ENCODE results near the gene JCAD. TPM values are rescaled to one million over a fixed set of nuclear protein-coding genes. Genes with fewer than 3 reads are reported as not detected.

Gene JCAD
- polyA plus RNA-seq, 10 donors: 25.2 to 37.9 (median 33.4) TPM

DNA sequence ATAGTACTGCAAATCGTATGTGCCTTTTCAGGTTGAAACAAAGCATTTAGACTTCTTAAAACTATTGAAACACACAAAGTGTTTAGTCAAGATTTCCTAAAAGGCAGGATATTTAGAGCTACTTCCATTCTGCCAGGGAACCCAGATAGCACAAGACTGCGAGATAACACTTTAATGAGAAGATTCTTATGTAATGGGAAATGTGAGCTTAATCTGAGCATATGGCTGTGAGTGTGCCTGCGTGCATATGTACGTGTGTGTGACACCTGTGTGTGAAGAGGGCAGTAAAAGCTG, 14.3 kb upstream of the JCAD start:
- no peak for DNase-seq

DNA sequence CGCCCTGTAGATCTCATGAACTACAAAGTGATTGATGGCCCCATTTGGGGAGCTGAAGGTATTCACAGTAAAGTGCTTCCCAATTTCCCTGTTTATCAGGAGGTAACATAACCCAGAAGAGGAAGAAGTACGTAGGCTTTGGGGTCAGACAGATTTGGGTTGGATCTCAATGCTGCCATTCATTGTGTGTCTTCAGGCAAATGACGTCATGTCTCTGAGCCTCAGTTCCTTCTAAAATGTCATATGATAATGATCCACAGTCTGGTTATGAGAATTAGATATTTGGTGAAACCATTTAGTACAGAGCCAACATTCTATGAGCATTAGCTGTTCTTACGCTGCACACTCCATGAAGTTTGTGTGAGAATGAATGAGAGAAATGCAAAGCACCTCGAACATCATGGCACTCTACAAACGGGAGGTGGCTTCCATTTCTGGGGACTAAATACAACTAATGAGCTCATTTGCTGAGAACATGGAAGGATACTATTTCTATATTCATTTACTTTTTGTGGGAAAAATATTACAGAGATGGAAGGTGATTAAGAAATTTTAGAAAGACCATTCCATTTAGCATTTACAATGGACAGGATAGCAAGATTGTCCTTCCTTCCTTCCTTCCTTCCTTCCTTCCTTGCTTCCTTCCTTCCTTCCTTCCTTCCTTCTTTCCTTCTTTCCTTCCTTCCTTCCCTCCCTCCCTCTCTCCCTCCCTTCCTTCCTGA, 13.8 kb upstream of the JCAD start:
- no peak for DNase-seq

DNA sequence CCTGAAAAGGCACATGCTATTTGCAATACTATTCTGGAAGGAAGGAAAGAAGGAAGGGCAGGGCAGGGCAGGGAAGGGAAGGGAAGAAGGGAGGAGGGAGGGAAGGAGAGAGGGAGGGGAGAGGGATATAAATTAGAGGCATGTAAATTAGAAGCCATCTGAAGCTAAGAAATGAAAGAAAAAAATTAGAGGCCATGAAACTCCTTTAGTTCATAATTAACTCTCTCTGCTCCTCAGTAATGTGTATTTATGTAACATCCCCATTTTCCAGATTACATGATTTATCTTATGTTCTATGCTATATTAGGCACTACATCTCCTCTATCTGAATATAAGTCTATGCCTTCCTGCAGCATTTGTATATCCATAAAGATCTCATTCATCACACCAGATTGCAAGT, 12.7 kb upstream of the JCAD start:
- no peak for DNase-seq

DNA sequence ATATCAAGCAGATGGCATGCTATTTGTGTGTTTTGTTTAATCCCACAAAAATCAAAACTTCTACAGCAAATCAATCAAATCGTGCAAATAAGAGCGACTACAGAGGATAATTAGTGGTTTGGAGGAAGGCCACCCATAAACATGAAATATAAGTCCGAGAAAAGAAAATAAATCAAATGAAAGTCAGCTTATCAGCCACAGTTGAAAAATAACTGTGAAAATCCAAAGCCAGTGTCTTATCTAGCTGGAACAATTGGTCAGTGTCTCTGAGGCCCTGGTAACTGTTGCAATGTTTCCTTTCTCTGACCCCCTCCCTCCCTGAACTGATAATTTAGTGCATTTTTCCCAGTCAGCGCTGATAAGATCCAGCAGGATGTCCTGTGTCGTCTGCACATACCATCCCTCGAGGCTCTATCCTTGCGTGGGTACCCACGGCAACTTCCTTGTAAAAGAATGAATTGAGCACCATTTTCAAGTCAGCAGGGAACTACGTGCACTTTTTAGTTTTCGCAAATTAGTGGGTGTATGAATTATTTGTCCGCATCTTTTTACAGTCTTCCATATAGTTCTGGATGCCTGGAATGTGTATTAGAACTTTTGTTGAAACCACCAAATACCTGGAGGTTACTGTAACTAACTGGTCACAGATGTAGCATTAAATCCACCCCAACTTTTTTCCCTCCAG, 10.8 kb upstream of the JCAD start:
- peak in 2 of 3 donors; percentile 36 to 59 for DNase-seq

DNA sequence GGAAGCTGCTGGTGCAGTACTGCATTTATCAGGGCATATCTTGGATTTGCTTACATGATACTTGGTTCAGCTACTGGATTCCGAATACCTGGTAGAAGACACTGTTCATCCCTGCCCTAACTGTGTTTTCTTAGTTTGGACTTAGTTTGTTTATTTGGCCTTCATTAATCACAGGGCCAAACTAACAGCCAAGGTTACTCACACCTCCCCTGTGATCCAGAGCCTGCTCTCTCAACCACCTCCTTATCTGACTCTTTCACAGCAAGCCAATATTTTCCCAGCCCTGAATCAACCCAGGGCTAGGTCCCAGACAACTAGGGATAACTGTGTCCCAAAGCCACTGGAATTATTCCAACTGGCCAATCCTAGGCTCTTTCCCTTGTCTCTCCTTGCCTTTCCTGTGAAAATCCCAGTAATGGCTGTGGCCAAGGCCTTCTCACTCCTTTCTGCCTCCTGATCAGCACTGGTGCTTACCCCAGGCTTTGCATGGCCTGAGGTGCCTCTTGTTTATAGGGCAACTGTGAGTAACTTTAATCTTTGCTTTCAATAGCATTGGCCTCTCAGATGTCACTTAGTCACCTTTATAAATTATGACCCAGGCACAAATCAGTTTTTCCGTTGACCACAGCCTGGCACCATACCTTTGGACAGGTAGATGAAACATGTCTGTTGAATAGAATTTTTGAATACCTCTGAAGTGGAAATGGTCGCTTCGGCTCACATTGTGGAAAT, 9.3 kb upstream of the JCAD start:
- DNase-seq: no peak

DNA sequence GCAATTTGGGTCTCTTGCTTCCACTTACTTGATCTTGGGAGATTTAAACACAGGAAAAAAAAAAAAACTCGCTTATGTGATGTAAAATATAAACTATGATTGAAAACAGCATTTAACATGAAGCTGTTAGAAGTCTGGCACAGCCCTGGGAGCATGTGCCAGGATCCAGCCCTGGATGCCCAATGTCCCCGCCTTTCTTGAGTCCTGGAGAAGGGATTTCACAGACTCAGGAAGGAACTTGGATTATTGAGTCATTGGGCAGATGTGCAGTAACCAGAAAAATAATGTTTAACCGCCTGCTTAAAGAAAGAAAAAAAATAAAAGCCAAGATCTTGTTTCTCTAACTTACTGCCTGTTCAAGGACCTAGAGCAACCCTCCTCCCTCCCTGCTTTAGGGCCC, 3.7 kb upstream of the JCAD start:
- DNase-seq: peak; percentile 53 to 74 (median 59)

DNA sequence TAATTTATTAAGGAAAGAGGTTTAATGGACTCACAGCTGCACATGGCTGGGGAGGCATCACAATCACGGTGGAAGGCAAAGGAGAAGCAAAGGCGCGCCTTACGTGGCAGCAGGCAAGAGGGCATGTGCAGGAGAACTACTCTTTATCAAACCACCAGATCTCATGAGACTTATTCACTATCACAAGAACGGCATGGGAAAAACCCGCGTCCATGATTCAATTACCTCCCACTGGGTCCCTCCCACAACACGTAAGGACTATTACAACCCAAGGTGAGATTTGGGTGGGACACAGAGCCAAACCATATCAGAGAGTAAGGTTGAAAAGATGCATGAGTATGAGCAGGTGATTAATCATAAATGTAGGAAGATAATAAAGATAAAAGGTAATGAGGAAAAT, 3.2 kb upstream of the JCAD start:
- DNase-seq: no peak

DNA sequence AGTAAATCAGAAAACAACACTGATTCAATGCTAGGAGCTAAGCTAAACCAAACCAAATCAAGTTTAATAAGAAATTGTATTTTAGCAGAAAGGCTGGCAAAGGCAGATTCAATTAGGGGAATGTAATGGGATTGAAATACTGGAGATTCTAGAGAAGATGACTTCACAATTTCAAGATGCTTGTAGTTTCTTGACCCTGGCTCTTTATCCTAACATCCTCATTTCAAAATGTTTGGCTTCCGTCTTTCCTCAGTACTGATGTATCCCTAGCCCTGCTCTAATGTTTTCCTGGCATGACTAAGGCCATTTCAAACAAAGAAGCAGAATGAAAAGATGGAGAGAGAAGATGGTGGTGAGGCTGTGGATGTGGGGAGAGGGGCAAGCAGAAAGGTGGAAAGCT, 2.7 kb upstream of the JCAD start:
- DNase-seq: peak in 1 of 3 donors; percentile 81

DNA sequence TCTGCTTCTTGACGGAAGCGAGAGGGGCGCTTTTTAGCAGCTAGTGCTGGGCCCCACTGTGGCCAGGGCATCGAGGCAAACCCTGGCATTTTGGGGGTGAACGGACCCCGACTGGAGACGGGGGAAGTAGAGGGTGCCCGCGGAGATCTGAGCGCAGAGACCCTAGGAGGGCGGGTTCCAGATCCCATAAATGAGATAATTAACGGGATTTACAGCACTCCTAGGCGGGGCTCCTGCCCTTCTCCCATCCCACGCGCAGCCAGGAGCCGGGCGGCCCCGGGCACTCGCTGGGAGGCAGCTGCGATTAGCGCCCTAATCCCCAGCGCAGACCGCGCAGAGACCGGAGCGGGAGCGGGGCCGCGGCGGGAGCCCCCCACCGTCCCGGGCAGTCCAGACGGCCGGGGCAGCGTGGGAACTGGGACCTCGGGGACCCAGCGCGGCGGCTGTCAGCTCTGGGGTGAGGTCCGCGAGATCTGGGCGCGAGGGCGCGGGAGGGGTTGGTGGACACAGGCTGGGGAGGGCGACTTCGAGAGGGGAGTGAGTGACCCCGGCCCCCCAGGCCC, 735 bp downstream of the JCAD start:
- peak in 1 of 3 donors; percentile 67 for DNase-seq

DNA sequence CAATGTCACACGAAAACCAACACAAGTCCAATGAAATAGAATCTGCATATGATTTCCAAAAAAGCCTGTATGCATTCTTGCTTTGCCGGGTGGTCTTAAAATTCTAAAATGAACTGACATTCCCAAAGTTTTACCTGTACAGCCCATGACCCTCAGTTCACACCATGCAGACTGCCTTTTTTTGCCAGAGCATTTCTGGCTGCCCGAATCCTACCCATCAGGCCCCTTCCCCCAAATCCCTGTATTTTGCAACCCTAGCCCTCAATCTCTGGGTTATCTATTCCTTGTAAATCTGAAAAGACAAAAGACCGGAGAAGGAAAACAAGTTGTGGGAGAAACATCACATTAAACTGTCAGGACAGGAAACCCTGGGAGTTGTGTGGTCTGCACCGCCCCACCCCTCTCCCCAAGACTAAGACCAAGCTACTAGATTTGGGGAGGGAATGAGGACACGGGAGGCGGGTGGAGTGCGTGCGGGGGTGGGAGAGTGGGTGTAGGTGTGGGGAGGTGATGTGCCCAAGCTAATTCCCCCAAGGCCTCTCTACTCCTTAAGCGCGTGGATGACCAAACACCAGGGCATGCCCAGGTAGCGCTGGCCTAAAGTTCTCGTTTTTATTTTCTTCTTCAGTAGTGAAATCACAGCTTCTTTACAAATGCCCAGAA, 1.4 kb downstream of the JCAD start:
- peak in 1 of 3 donors; percentile 52 for DNase-seq

DNA sequence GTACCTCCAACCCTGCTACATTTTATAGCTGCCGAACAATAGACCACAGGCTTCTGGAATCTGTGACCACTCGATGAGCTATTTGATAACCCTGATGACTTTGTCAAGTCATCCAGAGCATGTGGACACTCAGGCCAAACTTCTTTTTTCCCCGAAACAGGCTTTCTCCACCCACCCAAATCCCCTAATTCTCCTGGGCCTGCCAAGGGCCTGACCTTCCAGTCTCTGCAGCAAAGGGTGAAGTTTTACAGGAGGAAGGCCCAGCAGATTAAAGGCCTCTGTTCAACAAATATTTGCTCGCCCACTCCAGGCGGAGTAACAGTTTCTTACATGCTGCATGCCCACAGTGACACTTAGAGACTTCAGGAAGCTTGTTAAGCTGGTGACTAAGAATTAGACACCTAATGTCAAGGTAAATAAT, 2.0 kb downstream of the JCAD start:
- peak in 1 of 3 donors; percentile 34 for DNase-seq

DNA sequence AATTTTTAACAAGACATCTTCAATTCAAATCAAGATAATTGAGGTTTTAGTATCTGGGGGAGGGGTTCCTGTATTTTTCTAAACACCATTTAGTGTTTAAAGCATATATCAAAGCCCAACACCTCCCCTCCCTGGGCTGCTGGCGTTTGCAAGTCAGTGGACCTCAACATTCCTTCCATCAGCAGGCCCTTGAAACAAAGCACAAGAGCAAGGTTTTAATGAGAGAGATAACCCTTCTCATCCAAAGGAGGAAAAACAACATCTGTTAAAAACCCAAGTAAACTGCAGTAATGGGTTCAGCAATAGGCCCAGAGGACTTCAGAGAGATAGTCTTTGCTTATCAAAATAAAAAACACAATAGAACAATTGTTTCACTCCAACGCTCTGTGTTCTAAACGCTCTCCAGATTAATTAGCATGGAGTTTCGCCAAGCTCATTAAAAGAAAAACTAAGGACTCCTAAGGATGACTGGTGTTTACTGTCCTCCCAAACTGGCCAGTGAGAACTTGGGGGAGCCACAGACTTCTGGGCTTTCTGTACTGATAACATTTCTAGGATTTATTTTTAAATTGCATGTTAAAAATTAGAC, 2.5 kb downstream of the JCAD start:
- no peak for DNase-seq

DNA sequence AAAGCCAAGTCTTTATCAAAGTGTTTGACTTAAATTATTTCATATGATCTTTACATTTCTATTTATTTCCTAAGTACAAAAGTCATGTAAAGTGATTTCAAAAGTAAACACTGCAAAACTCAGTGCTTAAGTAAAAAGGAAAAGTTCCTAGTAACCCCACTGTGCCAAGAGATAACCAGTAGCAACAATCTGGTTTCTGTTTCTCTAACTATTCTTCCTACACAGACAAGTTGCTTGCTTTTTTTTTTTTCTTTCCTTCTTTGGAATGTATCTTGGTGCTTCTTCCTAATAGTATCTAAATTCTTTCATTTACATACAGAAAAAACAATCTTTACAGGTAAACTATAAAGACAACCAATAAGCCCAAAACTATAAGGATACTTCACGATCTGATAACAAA, 3.1 kb downstream of the JCAD start:
- DNase-seq: no peak

DNA sequence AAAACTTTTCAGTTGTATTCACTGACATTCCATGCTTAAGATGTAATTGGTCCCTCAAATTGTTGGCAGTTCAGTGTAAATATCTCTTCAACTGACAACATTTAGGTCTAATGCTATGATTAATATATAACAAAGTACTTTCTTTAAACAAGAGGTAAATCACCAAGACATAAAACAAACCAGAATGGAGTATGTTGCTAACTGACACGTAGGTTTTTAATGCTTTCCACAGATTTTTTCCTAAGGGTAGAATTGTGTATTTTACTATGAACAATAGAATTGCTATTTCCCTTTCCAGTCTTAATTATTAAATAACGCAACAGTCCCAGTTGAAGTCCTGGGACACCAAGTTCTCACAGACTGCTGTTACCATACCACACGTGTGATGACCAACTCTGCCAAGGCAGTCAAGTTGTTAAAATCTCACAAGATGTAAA, 4.1 kb downstream of the JCAD start:
- DNase-seq: peak in 1 of 3 donors; percentile 28

DNA sequence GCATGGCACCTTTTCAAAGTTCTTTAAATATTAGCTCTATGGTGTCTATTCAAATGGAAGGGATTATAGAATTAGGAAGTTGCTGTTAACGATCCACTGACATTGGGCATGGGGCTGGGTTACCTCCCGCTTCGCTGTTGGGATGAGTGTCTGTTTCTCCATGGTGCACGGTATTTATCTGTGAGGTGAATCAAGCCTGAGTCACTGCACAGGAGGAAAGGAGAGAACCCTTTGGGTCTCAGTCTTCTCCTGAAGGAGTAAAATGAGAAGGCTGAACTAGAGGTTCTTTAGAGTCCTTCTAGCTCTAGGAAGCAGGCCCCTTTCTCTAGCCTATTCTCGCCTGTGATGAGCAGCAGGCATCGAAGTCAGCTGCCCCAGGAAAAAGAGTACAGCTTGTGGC, 7.3 kb downstream of the JCAD start:
- no peak for DNase-seq

DNA sequence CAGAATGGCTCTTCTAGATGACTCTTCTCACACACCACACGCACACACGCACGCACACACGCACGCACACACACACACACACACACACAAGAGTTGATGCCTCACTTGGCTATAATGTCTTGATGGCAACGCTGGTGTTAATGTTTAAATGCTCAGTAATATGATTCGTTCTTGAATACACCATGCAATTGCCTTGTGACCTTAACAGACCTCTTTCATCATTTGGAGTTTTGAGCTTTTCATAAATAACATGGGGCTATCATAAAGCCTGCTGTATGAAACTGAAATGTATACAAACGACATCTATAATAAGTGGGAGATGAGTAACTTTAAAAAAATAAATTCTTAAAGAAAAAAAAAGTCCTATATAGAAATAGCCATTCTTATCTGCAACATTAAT, 8.2 kb downstream of the JCAD start:
- DNase-seq: no peak

DNA sequence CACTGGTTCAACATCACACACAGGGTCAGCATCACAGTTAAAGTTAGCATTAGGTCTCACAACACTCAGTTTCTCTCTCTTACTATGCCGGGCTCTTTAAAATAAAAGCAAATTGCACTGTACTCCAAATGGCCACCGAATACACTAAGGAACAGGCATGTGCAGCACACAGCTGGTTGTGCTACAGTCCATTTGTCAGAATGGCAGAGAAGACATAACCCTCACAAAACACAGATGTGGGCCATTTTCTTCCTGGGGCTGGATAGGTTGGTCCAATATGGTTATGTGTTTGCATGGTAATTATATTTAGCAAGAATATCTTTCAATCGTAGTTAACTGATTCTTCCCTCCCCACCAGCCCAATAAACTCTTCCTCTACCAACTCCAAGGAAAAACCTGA, 9.0 kb downstream of the JCAD start:
- no peak for DNase-seq

DNA sequence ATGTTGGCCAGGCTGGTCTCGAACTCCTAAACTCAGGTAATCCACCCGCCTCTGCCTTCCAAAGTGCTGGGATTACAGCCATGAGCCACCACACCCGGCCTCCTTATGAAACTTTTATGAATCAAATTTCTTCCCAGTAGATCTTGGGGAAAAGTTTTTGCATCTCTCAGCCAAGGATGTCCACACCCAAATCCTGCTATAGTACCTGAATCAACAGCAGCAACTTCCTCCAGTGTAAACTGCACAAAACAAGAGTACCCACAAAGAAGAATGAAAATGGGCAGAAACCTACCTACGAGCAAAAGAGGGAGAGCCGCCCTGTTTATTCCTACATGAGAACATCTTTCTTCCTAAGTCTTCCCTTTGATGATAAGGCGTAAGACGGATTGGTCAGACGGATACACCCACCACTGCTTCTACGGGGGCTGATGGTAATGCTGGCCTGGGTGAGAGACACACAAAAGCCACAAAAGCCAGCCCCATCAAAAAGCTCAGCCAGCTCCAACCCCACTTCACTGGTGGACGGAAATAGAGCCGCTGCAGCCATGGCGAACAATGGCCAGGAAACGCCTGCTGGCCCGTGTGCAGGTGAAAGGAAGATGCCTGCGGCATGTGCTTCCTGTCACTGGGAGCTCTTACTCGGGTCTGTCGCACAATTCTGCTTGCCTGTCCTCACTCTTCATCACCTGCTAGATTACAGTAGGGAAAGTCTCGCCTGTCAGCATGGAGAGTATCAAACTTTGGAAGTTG, 10.4 kb downstream of the JCAD start:
- peak in 1 of 3 donors; percentile 52 for DNase-seq

DNA sequence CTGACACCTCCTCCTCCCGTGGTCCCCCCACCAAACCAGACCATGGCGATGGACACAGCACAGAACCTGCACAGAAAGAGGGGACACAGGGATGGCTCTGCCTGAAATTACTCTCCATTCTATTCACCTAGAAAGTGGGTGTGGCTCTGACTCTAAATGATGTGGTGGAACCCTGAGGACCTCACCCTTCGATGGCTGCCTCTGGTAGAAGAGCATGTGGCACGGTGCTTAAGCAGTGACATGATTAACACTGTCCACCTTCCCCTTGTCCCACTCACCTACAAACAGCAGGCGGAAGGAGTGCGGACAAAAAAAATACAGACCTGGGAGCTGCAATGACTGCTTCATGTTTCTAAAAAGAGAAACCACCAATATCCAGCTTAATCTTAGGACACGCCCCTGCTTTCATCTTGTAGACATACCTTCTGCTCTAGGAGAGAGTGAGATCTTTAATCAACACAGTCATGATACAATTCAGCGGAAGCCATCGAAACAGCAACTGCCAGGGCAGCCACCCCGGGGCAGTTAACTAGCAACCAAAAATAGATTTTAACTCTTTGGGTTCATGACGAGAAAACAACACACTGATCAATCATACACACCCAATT, 11.4 kb downstream of the JCAD start:
- DNase-seq: no peak

DNA sequence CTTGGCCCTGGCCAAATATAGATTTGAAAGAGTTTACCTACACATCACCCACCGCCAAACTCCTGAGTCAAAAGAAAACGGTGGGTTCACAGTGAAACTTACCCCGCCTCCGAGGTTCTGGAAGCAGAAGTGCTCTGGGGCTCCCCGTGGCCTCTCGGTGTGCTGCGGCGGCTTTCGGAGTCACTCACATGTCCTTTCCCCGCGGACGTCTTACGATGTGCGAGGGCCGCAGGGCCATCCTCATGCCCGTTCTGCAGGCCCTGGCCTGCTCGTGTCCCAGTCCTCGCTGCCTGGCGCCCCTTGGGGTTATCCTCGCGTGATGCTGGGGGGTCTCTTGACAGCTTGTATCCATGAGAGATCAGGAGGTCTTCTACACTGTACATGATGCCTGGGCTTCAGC, 12.0 kb downstream of the JCAD start:
- no peak for DNase-seq

DNA sequence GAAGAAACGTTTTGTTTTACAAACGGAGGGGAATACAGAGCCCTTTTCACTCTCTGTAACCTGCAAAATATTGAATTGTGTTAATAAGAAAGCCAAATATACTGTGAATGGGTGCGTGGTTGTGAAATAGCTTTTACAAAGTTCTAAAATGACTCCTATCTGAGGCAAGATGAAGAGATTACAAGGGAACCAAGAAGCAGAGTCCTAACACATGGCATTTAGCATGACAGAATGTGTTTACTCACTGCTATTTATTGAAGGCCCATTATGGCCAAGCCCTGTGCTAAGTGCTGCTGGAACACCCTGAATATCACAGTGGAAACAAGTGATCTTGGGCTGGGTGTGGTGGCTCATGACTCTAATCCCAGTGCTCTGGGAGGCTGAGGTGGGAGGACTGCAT, 12.9 kb downstream of the JCAD start:
- no peak for DNase-seq
